ENCODE results near the gene ZNF518A. TPM values are rescaled to one million over a fixed set of nuclear protein-coding genes. Genes with fewer than 3 reads are reported as not detected.

Gene ZNF518A
- polyA plus RNA-seq, 3 donors, result 9.5 to 15.8 (median 13.2) TPM

DNA sequence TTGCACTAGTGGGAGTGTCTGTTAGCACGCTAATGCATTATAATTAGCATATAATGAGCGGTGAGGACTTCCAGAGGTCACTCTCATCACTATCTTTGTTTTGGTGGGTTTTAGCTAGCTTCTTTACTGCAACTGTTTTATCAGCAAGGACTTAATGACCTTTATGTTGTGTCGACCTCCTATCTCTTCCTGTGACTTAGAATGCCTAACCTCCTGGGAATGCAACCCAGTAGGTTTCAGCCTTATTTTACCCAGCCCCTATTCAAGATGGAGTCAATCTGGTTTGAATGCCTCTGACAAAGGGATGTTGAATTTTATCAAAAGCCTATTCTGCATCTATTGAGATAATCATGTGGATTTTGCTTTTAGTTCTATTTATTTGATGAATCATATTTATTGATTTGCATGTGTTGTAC, 22.5 kb upstream of the ZNF518A start:
- no peak overlapping the region for H3K4me3 ChIP-seq (replicated peaks in 1 of 3; ENCODE audit: low read depth in 2 of 3, low read length in 3 of 3)
- WGBS (ENCODE audit: insufficient coverage), result no CpG with 5 or more reads among the region's 3 CpGs
- no peaks in the 10 kb centered on the region for H3K4me1 ChIP-seq (ENCODE audit: control insufficient read depth in 1 of 2, insufficient read depth in 2 of 2, low read length in 2 of 2)
- no peaks in the 10 kb centered on the region for H3K79me2 ChIP-seq (ENCODE audit: insufficient read depth, low read length)
- Mint-ChIP-seq H3K9me3 (peaks cover 0 to 12% (median 6%) of the 10 kb centered on the region in 7 donors), H3K36me3 (peaks cover 0 to 3% of the 10 kb centered on the region in 2 donors), H3K27ac (no peak overlapping the region), H3K4me1 (no peaks in the 10 kb centered on the region), H3K27me3 (ENCODE audit: low read depth in 3 of 3) (peaks cover 41 to 70% (median 46%) of the 10 kb centered on the region in 3 donors), H3K4me3 (no peak overlapping the region)
- no peaks in the 10 kb centered on the region for H3K9me3 ChIP-seq (replicated peaks in 1 of 2; ENCODE audit: control insufficient read depth in 1 of 2, insufficient read depth in 1 of 2, low read length in 2 of 2)
- no peak for TF ChIP-seq CTCF (IDR thresholded peaks at IDR 0.05)
- no peak overlapping the region for H2AFZ ChIP-seq (ENCODE audit: insufficient read depth, low read depth, low read length, poor library complexity, severe bottlenecking)
- DNase-seq, result no peak
- H3K9ac ChIP-seq (ENCODE audit: insufficient read depth, low read length, poor library complexity, severe bottlenecking), result no peak overlapping the region
- H3K4me2 ChIP-seq (replicated peaks; ENCODE audit: extremely low read depth, low read length, poor library complexity, severe bottlenecking), result no peak overlapping the region
- no peaks in the 10 kb centered on the region for H3K36me3 ChIP-seq (replicated peaks in 1 of 2; ENCODE audit: control insufficient read depth in 1 of 2, insufficient read depth in 2 of 2, low read length in 2 of 2)
- H3K27me3 ChIP-seq (ENCODE audit: control insufficient read depth in 2 of 2, insufficient read depth in 2 of 2, low read length in 2 of 2), result peaks cover 37 to 43% of the 10 kb centered on the region in 2 donors
- intact Hi-C loops (cut with micrococcal nuclease), result no loop called here
- no peak overlapping the region for H3K27ac ChIP-seq (ENCODE audit: low read depth in 1 of 2, low read length in 2 of 2)
- H4K20me1 ChIP-seq (ENCODE audit: insufficient read depth, low read length), result no peaks in the 10 kb centered on the region

GRCh38 chr10:96112531-96112930, 17.6 kb upstream of the ZNF518A start:
- no peak for DNase-seq
- H2AFZ ChIP-seq (ENCODE audit: insufficient read depth, low read depth, low read length, poor library complexity, severe bottlenecking), result no peak overlapping the region
- Mint-ChIP-seq H3K4me1 (no peaks in the 10 kb centered on the region), H3K27ac (no peak overlapping the region), H3K4me3 (no peak overlapping the region), H3K36me3 (peaks cover 0 to 3% of the 10 kb centered on the region in 2 donors), H3K27me3 (ENCODE audit: low read depth in 3 of 3) (peaks cover 37 to 57% (median 38%) of the 10 kb centered on the region in 3 donors), H3K9me3 (peaks cover 0 to 12% (median 6%) of the 10 kb centered on the region in 7 donors)
- no peaks in the 10 kb centered on the region for H4K20me1 ChIP-seq (ENCODE audit: insufficient read depth, low read length)
- WGBS (ENCODE audit: insufficient coverage), result 99% methylated on average over 6 of the region's 7 CpGs
- no peaks in the 10 kb centered on the region for H3K9me3 ChIP-seq (replicated peaks in 1 of 2; ENCODE audit: control insufficient read depth in 1 of 2, insufficient read depth in 1 of 2, low read length in 2 of 2)
- peaks cover 40 to 41% of the 10 kb centered on the region in 2 donors for H3K27me3 ChIP-seq (ENCODE audit: control insufficient read depth in 2 of 2, insufficient read depth in 2 of 2, low read length in 2 of 2)
- H3K4me1 ChIP-seq (ENCODE audit: control insufficient read depth in 1 of 2, insufficient read depth in 2 of 2, low read length in 2 of 2), result no peaks in the 10 kb centered on the region
- intact Hi-C loops (cut with micrococcal nuclease), result no loop called here
- H3K79me2 ChIP-seq (ENCODE audit: insufficient read depth, low read length), result no peaks in the 10 kb centered on the region
- H3K4me2 ChIP-seq (replicated peaks; ENCODE audit: extremely low read depth, low read length, poor library complexity, severe bottlenecking), result no peak overlapping the region
- no peak for TF ChIP-seq CTCF (IDR thresholded peaks at IDR 0.05)
- no peaks in the 10 kb centered on the region for H3K36me3 ChIP-seq (replicated peaks in 1 of 2; ENCODE audit: control insufficient read depth in 1 of 2, insufficient read depth in 2 of 2, low read length in 2 of 2)
- no peak overlapping the region for H3K27ac ChIP-seq (ENCODE audit: low read depth in 1 of 2, low read length in 2 of 2)
- H3K4me3 ChIP-seq (replicated peaks in 1 of 3; ENCODE audit: low read depth in 2 of 3, low read length in 3 of 3), result no peak overlapping the region
- H3K9ac ChIP-seq (ENCODE audit: insufficient read depth, low read length, poor library complexity, severe bottlenecking), result no peak overlapping the region

All from CD14-positive monocyte (primary cell).